GM23338 (cell line): ENCODE measurements around the gene AGAP1. TPM values are rescaled to one million over a fixed set of nuclear protein-coding genes. Genes with fewer than 3 reads are reported as not detected.
A peak's percentile ranks its signal among the peaks of the same experiment; 100 is the strongest.

Experiments
- ATAC-seq: fragments of 200-7000 bp; cut with Tn5 transposase; 3 replicates; pipeline ENCODE4 v1.9.1; 2020
- DNase-seq: peaks from one replicate; pipeline ENCODE4 v3.0.0-alpha.2; 2015; ENCODE audit warnings: low spot score
- H2AFZ ChIP-seq: fragments of 200-600 bp; sonication (generic); 2 replicates; pipeline ENCODE4 v1.8.0; 2016; ENCODE audit warnings: antibody characterized with exemption, mild to moderate bottlenecking, moderate library complexity
- H3F3A ChIP-seq: fragments of 200-600 bp; sonication (generic); replicated peaks from 2 replicates; pipeline ENCODE4 v1.8.0; 2017; ENCODE audit warnings: antibody characterized with exemption, mixed run types, low read depth
- H3K27ac ChIP-seq: fragments of 200-600 bp; sonication (generic); 2 replicates; pipeline ENCODE4 v1.6.1; 2016; ENCODE audit warnings: low read depth
- H3K27me3 ChIP-seq: fragments of 200-600 bp; sonication (generic); 2 replicates; pipeline ENCODE4 v1.8.0; 2016; ENCODE audit warnings: mild to moderate bottlenecking, mixed run types, moderate library complexity; ENCODE audit not compliant: insufficient read depth
- H3K36me3 ChIP-seq: fragments of 200-600 bp; sonication (generic); 2 replicates; pipeline ENCODE4 v1.8.0; 2016; ENCODE audit warnings: mild to moderate bottlenecking; ENCODE audit not compliant: insufficient read depth
- H3K4me1 ChIP-seq: fragments of 200-600 bp; sonication (generic); 2 replicates; pipeline ENCODE4 v1.8.0; 2016; ENCODE audit warnings: mild to moderate bottlenecking, moderate library complexity; ENCODE audit not compliant: insufficient read depth
- H3K4me2 ChIP-seq: fragments of 200-600 bp; sonication (generic); 2 replicates; pipeline ENCODE4 v1.7.1; 2017; ENCODE audit warnings: mixed run types
- H3K4me3 ChIP-seq: fragments of 200-600 bp; sonication (generic); 2 replicates; pipeline ENCODE4 v1.6.1; 2016; ENCODE audit warnings: mixed run types
- H3K79me2 ChIP-seq: fragments of 200-600 bp; sonication (generic); replicated peaks from 2 replicates; pipeline ENCODE4 v1.8.0; 2017; ENCODE audit warnings: mild to moderate bottlenecking; ENCODE audit not compliant: insufficient read depth
- H3K9me2 ChIP-seq: fragments of 200-600 bp; sonication (generic); 2 replicates; pipeline ENCODE4 v1.8.0; 2017; ENCODE audit not compliant: insufficient read depth
- H4K20me1 ChIP-seq: fragments of 200-600 bp; sonication (generic); replicated peaks from 2 replicates; pipeline ENCODE4 v1.8.0; 2017; ENCODE audit warnings: mild to moderate bottlenecking; ENCODE audit not compliant: insufficient read depth
- H3K27ac Mint-ChIP-seq: 2 replicates; pipeline ENCODE4 v1.8.0; 2020; ENCODE audit warnings: inconsistent platforms, mild to moderate bottlenecking, moderate library complexity, mixed read lengths
- H3K27me3 Mint-ChIP-seq: 3 replicates; pipeline ENCODE4 v1.8.0; 2022; ENCODE audit warnings: low read depth, mild to moderate bottlenecking, moderate library complexity, mixed read lengths, inconsistent platforms; ENCODE audit not compliant: insufficient read depth, poor library complexity
- H3K36me3 Mint-ChIP-seq: 3 replicates; pipeline ENCODE4 v1.8.0; 2021; ENCODE audit warnings: low read depth, mild to moderate bottlenecking, inconsistent platforms, moderate library complexity, mixed read lengths
- H3K4me1 Mint-ChIP-seq: 3 replicates; pipeline ENCODE4 v1.8.0; 2020; ENCODE audit warnings: mild to moderate bottlenecking, inconsistent platforms, mixed read lengths
- H3K4me3 Mint-ChIP-seq: 3 replicates; pipeline ENCODE4 v1.8.0; 2021; ENCODE audit warnings: moderate library complexity, mild to moderate bottlenecking, inconsistent platforms, mixed read lengths
- H3K9me3 Mint-ChIP-seq: 3 replicates; pipeline ENCODE4 v1.8.0; 2020; ENCODE audit warnings: moderate library complexity, mild to moderate bottlenecking, inconsistent platforms, mixed read lengths
- CREB1 ChIP-seq: fragments of 250-450 bp; sonication (Bioruptor Pico); IDR thresholded peaks from 2 replicates; pipeline ENCODE4 v1.5.0; 2020; ENCODE audit warnings: low read depth, mild to moderate bottlenecking, moderate library complexity
- EZH2 ChIP-seq: fragments of 200-600 bp; sonication (generic); IDR thresholded peaks from one replicate; pipeline ENCODE4 v1.8.0; 2017; ENCODE audit warnings: antibody characterized with exemption, mild to moderate bottlenecking, low read depth; ENCODE audit not compliant: unreplicated experiment
- EZH2phosphoT487 ChIP-seq: fragments of 200-600 bp; sonication (generic); IDR thresholded peaks from one replicate; pipeline ENCODE4 v1.8.1; 2018; ENCODE audit warnings: antibody characterized with exemption; ENCODE audit not compliant: unreplicated experiment
- JUNB ChIP-seq: IDR thresholded peaks from one replicate; pipeline ENCODE4 v1.6.1; 2016; ENCODE audit warnings: antibody characterized with exemption; ENCODE audit not compliant: unreplicated experiment
- NANOG ChIP-seq: IDR thresholded peaks from 2 replicates; pipeline ENCODE4 v1.6.1; 2016; ENCODE audit warnings: antibody characterized with exemption, borderline replicate concordance
- POLR2AphosphoS5 ChIP-seq: IDR thresholded peaks from 2 replicates; pipeline ENCODE4 v1.6.1; 2016; ENCODE audit warnings: antibody characterized with exemption, low read depth
- STAT1 ChIP-seq: IDR thresholded peaks from one replicate; pipeline ENCODE4 v1.6.1; 2016; ENCODE audit warnings: antibody characterized with exemption; ENCODE audit not compliant: unreplicated experiment
- ZNF331 ChIP-seq: fragments of 250-450 bp; sonication (Bioruptor Pico); IDR thresholded peaks from 2 replicates; pipeline ENCODE4 v1.5.0; 2020; ENCODE audit warnings: low read depth, mild to moderate bottlenecking, moderate library complexity
- polyA plus RNA-seq: library from polyadenylated mRNA; unstranded; fragments of >200 nt; fragmentation: Nextera tagmentation; extraction: Ambion mirVana; gene quantifications from 2 replicates; pipeline ENCODE4 v1.2.1, GENCODE V29; 2016
- total RNA-seq: library from RNA; depleted of rRNA; stranded (reverse); fragments of >200 nt; shearing (Covaris generic); gene quantifications from 2 replicates; pipeline ENCODE4 v1.2.3, GENCODE V29; 2014
- TF ChIP-seq, protein P1 (sequence below), 2 experiments: fragments of 200-600 bp in 1 of 2; sonication (generic) in 1 of 2; conservative IDR thresholded peaks; 2 replicates each; pipeline versions ENCODE4 v1.5.1 to v1.6.1; 2016 to 2017; ENCODE audit warnings: antibody characterized with exemption in 2 of 2, low read depth in 2 of 2, mild to moderate bottlenecking in 2 of 2, moderate library complexity in 1 of 2
- TF ChIP-seq, protein P2 (sequence below): IDR thresholded peaks from 2 replicates; pipeline ENCODE4 v1.6.1; 2016; ENCODE audit warnings: antibody characterized with exemption

AGAP1 gene
- total and polyA plus RNA-seq, 2 experiments from 2014 or later = 13.3 to 27.9 TPM

DNA sequence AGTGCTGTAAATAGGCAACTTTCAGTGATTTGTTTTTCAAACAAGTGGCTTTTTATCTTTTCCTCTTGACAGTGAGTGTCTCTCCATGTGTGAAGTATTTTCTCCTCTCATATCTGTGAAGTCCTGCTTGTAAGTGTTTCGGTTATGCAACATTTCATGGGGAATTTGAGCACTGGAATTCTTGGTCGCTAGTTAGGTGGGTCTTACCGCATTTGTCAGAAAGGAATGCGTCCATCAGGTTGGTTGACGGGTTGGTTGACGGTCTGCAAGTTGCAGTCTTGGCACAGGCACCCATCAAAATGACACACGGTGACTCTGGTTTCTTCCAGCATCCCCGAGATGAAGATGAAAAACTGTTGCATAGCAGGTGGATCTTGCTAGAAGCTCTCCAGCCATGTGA, 109.8 kb downstream of the AGAP1 start:
- H3F3A ChIP-seq = no peaks in the 10 kb centered on the region
- peaks cover 8% of the 10 kb centered on the region; the same call in 1 of the 2 replicates for H3K4me1 ChIP-seq
- H3K36me3 ChIP-seq = no peaks in the 10 kb centered on the region
- H3K27me3 Mint-ChIP-seq = peaks cover 5% of the 10 kb centered on the region
- peaks cover 82% of the 10 kb centered on the region for H3K79me2 ChIP-seq
- H3K4me2 ChIP-seq = no peak overlapping the region
- no peak for ATAC-seq
- no peak overlapping the region for H2AFZ ChIP-seq
- H3K4me3 Mint-ChIP-seq = no peak overlapping the region
- H3K9me2 ChIP-seq = no peaks in the 10 kb centered on the region
- TF ChIP-seq CREB1 (CRISPR knock-in tag) (no peak), JUNB (no peak), STAT1 (no peak), POLR2AphosphoS5 (no peak), EZH2 (no peak), NANOG (no peak)
- TF ChIP-seq, protein P1, sequence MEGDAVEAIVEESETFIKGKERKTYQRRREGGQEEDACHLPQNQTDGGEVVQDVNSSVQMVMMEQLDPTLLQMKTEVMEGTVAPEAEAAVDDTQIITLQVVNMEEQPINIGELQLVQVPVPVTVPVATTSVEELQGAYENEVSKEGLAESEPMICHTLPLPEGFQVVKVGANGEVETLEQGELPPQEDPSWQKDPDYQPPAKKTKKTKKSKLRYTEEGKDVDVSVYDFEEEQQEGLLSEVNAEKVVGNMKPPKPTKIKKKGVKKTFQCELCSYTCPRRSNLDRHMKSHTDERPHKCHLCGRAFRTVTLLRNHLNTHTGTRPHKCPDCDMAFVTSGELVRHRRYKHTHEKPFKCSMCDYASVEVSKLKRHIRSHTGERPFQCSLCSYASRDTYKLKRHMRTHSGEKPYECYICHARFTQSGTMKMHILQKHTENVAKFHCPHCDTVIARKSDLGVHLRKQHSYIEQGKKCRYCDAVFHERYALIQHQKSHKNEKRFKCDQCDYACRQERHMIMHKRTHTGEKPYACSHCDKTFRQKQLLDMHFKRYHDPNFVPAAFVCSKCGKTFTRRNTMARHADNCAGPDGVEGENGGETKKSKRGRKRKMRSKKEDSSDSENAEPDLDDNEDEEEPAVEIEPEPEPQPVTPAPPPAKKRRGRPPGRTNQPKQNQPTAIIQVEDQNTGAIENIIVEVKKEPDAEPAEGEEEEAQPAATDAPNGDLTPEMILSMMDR (conservative IDR thresholded peaks at IDR 0.05; ENCODE audit: low read depth in 2 of 2) = no peak
- TF ChIP-seq, protein P2, sequence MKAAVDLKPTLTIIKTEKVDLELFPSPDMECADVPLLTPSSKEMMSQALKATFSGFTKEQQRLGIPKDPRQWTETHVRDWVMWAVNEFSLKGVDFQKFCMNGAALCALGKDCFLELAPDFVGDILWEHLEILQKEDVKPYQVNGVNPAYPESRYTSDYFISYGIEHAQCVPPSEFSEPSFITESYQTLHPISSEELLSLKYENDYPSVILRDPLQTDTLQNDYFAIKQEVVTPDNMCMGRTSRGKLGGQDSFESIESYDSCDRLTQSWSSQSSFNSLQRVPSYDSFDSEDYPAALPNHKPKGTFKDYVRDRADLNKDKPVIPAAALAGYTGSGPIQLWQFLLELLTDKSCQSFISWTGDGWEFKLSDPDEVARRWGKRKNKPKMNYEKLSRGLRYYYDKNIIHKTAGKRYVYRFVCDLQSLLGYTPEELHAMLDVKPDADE = no peak
- no peak overlapping the region for H3K4me3 ChIP-seq
- H3K9me3 Mint-ChIP-seq = peaks cover 11% of the 10 kb centered on the region
- no peaks in the 10 kb centered on the region for H3K27me3 ChIP-seq
- H3K27ac Mint-ChIP-seq = no peak overlapping the region
- peaks cover 19% of the 10 kb centered on the region for H3K36me3 Mint-ChIP-seq
- peaks cover 3% of the 10 kb centered on the region; the same call in 1 of the 2 replicates for H4K20me1 ChIP-seq
- H3K4me1 Mint-ChIP-seq = peaks cover 35% of the 10 kb centered on the region
- DNase-seq = no peak
- H3K27ac ChIP-seq = no peak overlapping the region

- Mint-ChIP-seq H3K4me3 (no peak overlapping the region; the same call in 2 of the 3 replicates), H3K27me3 (peaks cover 5% of the 10 kb centered on the region), H3K27ac (no peak overlapping the region), H3K36me3 (peaks cover 19% of the 10 kb centered on the region), H3K9me3 (peaks cover 11% of the 10 kb centered on the region), H3K4me1 (peaks cover 29% of the 10 kb centered on the region)
- DNase-seq (peak; percentile 83), ATAC-seq (peak; percentile 89)
- H3K27me3 ChIP-seq = no peaks in the 10 kb centered on the region
- no peaks in the 10 kb centered on the region for H3K36me3 ChIP-seq
- TF ChIP-seq, protein P2 = no peak
- TF ChIP-seq STAT1 (no peak), CREB1 (CRISPR knock-in tag) (no peak), EZH2phosphoT487 (no peak), JUNB (no peak), NANOG (no peak), POLR2AphosphoS5 (no peak), ZNF331 (no peak)
- TF ChIP-seq, protein P1 (conservative IDR thresholded peaks at IDR 0.05; ENCODE audit: low read depth in 2 of 2) = no peak
- H3K4me3 ChIP-seq = no peak overlapping the region
- peaks cover 82% of the 10 kb centered on the region for H3K79me2 ChIP-seq
- no peaks in the 10 kb centered on the region for H3K9me2 ChIP-seq
- no peaks in the 10 kb centered on the region for H3F3A ChIP-seq
- 0 out of 2 replicates have a peak overlapping the region, but pooled peaks have one; percentile 51 for H3K27ac ChIP-seq
- H3K4me1 ChIP-seq = peaks cover 8% of the 10 kb centered on the region; the same call in 1 of the 2 replicates
- peaks cover 3% of the 10 kb centered on the region; the same call in 1 of the 2 replicates for H4K20me1 ChIP-seq
- no peak overlapping the region for H2AFZ ChIP-seq
- H3K4me2 ChIP-seq = no peak overlapping the region
Measured at GRCh38 chr2:235605312-235606003, 111.6 kb downstream of the AGAP1 start.
